Neural cell (in vitro differentiated cells): Measurements from ENCODE around the gene OR8G1.

Source experiments
- EP300 ChIP-seq: fragments of 450-650 bp; conservative IDR thresholded peaks from 2 replicates; pipeline ENCODE4 v1.6.1; 2014; ENCODE audit warnings: antibody characterized with exemption, mild to moderate bottlenecking, moderate library complexity; ENCODE audit not compliant: poor library complexity, severe bottlenecking
- MXI1 ChIP-seq: fragments of 450-650 bp; conservative IDR thresholded peaks from 2 replicates; pipeline ENCODE4 v1.6.1; 2014; ENCODE audit warnings: antibody characterized with exemption, mild to moderate bottlenecking; ENCODE audit not compliant: poor library complexity, severe bottlenecking
- POLR2AphosphoS5 ChIP-seq: IDR thresholded peaks from 2 replicates; pipeline ENCODE4 v1.6.1; 2012
- RAD21 ChIP-seq: fragments of 450-650 bp; conservative IDR thresholded peaks from 2 replicates; pipeline ENCODE4 v1.6.1; 2014; ENCODE audit warnings: antibody characterized with exemption, mild to moderate bottlenecking, moderate library complexity
- SMC3 ChIP-seq: fragments of 450-650 bp; conservative IDR thresholded peaks from 2 replicates; pipeline ENCODE4 v1.6.1; 2014; ENCODE audit warnings: antibody characterized with exemption, mild to moderate bottlenecking, moderate library complexity; ENCODE audit not compliant: poor library complexity
- TAF1 ChIP-seq: IDR thresholded peaks from 2 replicates; pipeline ENCODE4 v1.6.1; 2012; ENCODE audit warnings: low read depth
- TF ChIP-seq, protein P1 (sequence below): fragments of 450-650 bp; IDR thresholded peaks from 2 replicates; pipeline ENCODE4 v1.5.1; 2014; ENCODE audit warnings: antibody characterized with exemption, mild to moderate bottlenecking, moderate library complexity; ENCODE audit not compliant: poor library complexity, severe bottlenecking
- TF ChIP-seq, protein P2 (sequence below): IDR thresholded peaks from 2 replicates; pipeline ENCODE4 v1.6.1; 2012; ENCODE audit warnings: borderline replicate concordance

DNA sequence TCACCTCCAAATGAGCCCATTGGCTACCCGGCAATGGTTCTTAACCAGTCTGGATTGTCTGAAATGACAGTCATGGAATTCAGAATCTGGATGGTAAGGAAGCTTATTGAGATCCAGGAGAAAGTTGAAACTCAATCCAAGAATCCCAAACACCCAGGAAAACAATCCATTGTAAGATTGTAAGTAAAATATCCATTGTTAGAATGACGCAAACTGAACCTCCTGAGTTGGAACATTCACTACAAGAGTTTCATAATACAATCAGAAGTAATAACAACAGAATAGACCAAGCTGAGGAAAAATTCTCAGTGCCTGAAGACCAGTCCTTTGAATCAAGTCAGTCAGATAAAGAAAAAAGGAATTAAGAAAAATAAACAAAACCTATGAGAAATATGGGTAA, 37.4 kb downstream of the OR8G1 start:
- TF ChIP-seq, protein P1, sequence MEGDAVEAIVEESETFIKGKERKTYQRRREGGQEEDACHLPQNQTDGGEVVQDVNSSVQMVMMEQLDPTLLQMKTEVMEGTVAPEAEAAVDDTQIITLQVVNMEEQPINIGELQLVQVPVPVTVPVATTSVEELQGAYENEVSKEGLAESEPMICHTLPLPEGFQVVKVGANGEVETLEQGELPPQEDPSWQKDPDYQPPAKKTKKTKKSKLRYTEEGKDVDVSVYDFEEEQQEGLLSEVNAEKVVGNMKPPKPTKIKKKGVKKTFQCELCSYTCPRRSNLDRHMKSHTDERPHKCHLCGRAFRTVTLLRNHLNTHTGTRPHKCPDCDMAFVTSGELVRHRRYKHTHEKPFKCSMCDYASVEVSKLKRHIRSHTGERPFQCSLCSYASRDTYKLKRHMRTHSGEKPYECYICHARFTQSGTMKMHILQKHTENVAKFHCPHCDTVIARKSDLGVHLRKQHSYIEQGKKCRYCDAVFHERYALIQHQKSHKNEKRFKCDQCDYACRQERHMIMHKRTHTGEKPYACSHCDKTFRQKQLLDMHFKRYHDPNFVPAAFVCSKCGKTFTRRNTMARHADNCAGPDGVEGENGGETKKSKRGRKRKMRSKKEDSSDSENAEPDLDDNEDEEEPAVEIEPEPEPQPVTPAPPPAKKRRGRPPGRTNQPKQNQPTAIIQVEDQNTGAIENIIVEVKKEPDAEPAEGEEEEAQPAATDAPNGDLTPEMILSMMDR: no peak
- TF ChIP-seq SMC3 (no peak), RAD21 (no peak), MXI1 (no peak), EP300 (no peak), POLR2AphosphoS5 (no peak), TAF1 (no peak)
- TF ChIP-seq, protein P2, sequence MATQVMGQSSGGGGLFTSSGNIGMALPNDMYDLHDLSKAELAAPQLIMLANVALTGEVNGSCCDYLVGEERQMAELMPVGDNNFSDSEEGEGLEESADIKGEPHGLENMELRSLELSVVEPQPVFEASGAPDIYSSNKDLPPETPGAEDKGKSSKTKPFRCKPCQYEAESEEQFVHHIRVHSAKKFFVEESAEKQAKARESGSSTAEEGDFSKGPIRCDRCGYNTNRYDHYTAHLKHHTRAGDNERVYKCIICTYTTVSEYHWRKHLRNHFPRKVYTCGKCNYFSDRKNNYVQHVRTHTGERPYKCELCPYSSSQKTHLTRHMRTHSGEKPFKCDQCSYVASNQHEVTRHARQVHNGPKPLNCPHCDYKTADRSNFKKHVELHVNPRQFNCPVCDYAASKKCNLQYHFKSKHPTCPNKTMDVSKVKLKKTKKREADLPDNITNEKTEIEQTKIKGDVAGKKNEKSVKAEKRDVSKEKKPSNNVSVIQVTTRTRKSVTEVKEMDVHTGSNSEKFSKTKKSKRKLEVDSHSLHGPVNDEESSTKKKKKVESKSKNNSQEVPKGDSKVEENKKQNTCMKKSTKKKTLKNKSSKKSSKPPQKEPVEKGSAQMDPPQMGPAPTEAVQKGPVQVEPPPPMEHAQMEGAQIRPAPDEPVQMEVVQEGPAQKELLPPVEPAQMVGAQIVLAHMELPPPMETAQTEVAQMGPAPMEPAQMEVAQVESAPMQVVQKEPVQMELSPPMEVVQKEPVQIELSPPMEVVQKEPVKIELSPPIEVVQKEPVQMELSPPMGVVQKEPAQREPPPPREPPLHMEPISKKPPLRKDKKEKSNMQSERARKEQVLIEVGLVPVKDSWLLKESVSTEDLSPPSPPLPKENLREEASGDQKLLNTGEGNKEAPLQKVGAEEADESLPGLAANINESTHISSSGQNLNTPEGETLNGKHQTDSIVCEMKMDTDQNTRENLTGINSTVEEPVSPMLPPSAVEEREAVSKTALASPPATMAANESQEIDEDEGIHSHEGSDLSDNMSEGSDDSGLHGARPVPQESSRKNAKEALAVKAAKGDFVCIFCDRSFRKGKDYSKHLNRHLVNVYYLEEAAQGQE: no peak
